ENCODE results near the gene NEDD4.
"Not testable (repeated sequence)": the region's sequence is repeated elsewhere in the genome, so short reads cannot be mapped to it uniquely, and the experiment has no call there.

The NEDD4 gene

DNA sequence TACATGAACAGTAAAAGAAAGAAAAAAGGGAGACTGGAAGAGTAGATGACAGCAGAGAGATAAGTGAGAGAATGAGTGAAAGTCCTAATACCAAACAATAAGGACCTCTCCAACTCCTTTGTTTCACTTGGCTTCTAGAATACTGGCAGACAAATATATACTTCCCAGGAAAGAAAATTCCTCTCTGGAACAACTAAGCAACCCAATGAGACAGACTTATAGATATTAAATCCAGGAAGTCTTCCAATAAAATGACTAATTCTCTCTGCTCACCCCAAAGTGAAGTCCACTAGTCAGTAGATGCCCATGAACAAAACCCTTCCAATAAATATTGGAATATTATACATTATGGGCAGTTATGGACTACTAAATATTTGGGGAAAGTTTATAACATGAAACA lies 114.2 kb downstream of the NEDD4 start:
- TF ChIP-seq, protein P1, sequence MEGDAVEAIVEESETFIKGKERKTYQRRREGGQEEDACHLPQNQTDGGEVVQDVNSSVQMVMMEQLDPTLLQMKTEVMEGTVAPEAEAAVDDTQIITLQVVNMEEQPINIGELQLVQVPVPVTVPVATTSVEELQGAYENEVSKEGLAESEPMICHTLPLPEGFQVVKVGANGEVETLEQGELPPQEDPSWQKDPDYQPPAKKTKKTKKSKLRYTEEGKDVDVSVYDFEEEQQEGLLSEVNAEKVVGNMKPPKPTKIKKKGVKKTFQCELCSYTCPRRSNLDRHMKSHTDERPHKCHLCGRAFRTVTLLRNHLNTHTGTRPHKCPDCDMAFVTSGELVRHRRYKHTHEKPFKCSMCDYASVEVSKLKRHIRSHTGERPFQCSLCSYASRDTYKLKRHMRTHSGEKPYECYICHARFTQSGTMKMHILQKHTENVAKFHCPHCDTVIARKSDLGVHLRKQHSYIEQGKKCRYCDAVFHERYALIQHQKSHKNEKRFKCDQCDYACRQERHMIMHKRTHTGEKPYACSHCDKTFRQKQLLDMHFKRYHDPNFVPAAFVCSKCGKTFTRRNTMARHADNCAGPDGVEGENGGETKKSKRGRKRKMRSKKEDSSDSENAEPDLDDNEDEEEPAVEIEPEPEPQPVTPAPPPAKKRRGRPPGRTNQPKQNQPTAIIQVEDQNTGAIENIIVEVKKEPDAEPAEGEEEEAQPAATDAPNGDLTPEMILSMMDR (IDR thresholded peaks at IDR 0.05; ENCODE audit: insufficient read depth, low read length, missing control alignments) = no peak
- no peak overlapping the region for H3K4me3 ChIP-seq (ENCODE audit: low read depth, low read length)
- CTCF ChIA-PET = no interaction called here
- no peak for DNase-seq (ENCODE audit: low read depth, low spot score)
- POLR2A ChIA-PET = no interaction called here

DNA sequence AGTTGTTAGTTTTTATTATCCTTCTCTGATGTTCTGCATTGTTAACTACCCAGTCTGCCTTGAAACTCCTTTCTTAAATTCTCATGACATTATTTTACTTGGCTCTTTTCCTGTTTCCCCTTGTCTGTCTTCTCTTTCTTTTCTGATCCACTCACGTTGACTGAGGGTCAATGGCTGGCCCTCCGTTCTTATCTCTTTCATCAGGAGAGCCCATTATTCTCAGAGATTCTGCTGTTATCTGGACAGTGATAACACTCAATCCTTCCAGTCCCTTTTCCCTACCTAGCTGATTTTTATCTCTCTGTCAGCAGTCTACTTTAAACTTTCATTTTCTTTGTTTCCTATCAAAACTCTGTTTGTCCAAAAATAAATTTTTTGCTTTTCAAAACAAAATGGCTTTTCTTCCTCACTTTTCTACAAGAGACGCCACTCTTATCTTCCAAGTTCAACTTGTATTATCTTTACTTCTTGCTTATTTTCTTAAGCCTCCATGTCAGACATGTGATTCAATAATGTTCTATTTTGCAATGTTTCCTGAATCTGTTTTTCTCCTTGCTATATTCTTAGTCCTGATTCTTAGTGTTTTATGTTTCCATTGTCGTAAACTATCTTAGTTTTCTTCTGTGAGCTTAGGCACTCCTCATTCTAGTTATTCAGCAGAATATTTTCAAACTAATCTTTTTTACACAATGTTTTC lies 120.2 kb downstream of the NEDD4 start:
- no peak overlapping the region for H3K4me3 ChIP-seq (ENCODE audit: low read depth, low read length)
- no peak for DNase-seq (ENCODE audit: low read depth, low spot score)
- TF ChIP-seq, protein P1 (IDR thresholded peaks at IDR 0.05; ENCODE audit: insufficient read depth, low read length, missing control alignments) = no peak
- ChIA-PET POLR2A (no interaction called here), CTCF (interaction anchor here (2.5 kb wide), 1 partner anchor 24 kb away, joined by 13 read pairs; no protein-coding TSS in a partner anchor)

DNA sequence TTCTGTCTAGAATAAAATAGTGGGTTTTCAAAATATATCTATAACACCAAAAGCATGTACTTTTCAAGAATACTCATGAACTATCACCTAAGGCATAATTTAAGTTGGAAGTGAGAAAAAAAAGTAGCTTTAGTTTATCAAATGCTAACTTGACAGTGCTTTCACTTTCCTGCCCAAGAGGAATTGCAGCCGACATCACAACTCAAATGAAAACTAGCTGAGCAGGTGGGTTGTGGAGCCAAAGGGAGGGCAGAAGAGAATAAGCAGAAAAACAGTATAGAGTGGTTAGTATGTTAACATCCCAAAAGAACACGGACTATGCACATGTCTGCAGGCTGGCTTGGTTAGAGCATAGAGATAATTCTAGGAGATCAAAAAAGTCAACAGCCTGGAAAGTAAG lies 120.9 kb downstream of the NEDD4 start:
- ChIA-PET CTCF (interaction anchor here (1.0 to 1.6 kb wide), 2 partner anchors 25 to 27 kb away, joined by 3 to 5 read pairs; no protein-coding TSS in a partner anchor), POLR2A (no interaction called here)
- H3K4me3 ChIP-seq (ENCODE audit: low read depth, low read length) = no peak overlapping the region
- TF ChIP-seq, protein P1 (IDR thresholded peaks at IDR 0.05; ENCODE audit: insufficient read depth, low read length, missing control alignments) = no peak
- no peak for DNase-seq (ENCODE audit: low read depth, low spot score)

DNA sequence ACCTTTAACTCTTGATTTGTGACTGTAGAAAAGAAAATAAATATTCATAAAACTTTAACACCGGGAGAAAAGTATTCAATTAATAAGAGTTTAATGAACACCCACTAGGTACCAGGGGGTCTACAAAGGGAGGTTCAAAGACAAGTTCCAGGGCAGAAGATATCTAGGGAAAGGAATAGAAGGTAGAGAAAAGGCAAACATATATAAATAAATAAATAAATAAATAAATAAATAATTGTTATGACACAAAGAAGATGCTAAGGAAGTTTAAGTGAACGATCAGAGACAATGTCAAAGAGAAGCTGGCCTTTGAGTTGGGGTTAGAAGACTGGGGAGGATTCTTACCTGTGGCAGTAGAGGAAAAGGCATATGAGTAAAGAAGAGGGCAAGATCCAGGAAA lies 123.8 kb downstream of the NEDD4 start:
- ChIA-PET POLR2A (no interaction called here), CTCF (interaction anchor here (1.4 kb wide), 1 partner anchor 23 kb away, joined by 5 read pairs; no protein-coding TSS in a partner anchor)
- TF ChIP-seq, protein P1 (IDR thresholded peaks at IDR 0.05; ENCODE audit: insufficient read depth, low read length, missing control alignments) = no peak
- DNase-seq (ENCODE audit: low read depth, low spot score) = no peak
- H3K4me3 ChIP-seq (ENCODE audit: low read depth, low read length) = no peak overlapping the region

DNA sequence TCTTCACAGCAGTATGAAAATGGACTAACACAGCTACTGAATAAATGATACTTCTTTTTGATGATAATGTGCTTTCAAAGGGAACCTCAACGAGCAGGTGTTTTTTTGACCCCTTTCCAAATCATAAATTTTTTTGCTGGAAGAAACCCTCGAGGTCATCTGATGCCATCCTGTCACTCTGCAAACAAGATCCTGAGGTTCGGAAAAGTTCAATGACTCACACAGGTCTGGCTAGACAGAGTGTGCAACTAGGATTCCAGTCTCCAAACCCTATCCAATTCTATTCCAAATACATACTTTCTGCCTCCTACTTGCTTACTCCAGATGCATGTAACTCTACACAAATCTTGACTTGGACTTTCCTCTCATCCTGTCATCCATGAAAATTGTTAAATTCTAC lies 124.7 kb downstream of the NEDD4 start:
- POLR2A ChIA-PET = no interaction called here
- TF ChIP-seq, protein P1 (IDR thresholded peaks at IDR 0.05; ENCODE audit: insufficient read depth, low read length, missing control alignments) = no peak
- CTCF ChIA-PET = no interaction called here
- H3K4me3 ChIP-seq (ENCODE audit: low read depth, low read length) = no peak overlapping the region
- no peak for DNase-seq (ENCODE audit: low read depth, low spot score)

DNA sequence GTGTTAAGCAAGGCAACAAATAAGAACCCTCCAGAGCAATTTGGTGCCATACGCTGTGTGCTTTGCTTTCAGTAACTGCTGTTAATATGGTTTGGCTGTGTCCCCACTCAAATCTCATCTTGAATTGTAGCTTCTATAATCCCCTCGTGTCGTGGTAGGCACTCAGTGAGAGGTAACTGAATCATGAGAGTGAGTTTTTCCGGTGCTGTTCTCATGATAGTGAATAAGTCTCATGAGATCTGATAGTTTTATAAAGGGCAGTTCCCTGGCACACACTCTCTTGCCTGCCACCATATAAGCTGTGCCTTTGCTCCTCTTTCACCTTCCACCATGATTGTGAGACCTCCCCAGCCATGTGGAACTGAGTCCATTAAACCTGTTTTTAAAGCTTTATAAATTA lies 125.1 kb downstream of the NEDD4 start:
- CTCF ChIA-PET = interaction anchor here (0.9 kb wide), 1 partner anchor 41 kb away, joined by 3 read pairs; no protein-coding TSS in a partner anchor
- H3K4me3 ChIP-seq (ENCODE audit: low read depth, low read length); DNase-seq (ENCODE audit: low read depth, low spot score); POLR2A ChIA-PET: not testable (repeated sequence)

DNA sequence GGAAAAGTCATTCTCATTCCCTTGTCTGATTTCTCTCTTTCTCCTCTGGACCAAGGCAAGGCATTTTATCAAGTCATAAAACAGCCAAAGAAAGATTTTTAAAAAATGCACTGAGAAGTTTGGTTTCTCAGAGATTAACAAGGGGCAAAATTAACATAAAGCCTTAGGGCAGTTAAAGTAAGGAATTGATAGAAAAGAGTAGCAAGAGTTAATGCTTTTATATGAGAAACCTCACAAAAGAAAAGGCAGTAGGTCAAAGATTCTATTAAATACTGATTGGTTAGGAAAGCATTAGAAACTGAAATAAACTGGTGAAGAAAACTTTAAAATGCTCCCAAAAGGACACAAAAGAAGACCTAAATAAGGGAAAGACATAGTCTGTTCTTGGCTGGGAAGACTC lies 129.5 kb downstream of the NEDD4 start:
- POLR2A ChIA-PET = no interaction called here
- no peak for DNase-seq (ENCODE audit: low read depth, low spot score)
- TF ChIP-seq, protein P1 (IDR thresholded peaks at IDR 0.05; ENCODE audit: insufficient read depth, low read length, missing control alignments) = no peak
- no peak overlapping the region for H3K4me3 ChIP-seq (ENCODE audit: low read depth, low read length)
- CTCF ChIA-PET = no interaction called here
